ENCODE data around the gene COLEC11.

DNA sequence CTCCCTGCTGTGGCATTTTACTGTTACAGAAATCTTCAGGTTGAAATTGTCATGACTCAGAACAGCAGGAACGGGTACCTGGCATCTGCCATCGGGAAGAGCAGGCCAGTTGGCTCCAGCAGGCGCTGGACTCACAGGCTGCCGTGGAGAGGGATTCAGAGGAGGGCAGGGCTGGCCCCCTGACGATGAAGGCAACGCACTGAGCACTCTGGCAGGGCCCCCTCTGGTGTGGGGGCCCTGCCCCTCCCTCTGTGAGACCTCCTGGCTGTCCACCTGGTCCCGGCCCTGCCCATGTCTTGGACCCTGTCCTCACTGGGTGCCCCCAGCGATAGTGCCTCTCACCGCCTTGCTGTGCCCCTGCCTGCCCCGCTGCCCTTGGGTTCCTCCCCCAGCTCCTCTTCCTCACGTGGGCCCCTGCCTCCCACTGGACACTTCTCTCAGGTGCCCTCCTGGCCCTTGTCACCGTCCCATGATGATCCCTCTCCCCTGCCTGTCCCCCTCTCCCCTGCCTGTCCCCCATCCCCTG is 39.7 kb downstream of the COLEC11 start:
- no peak for TF ChIP-seq TAF1 (IDR thresholded peaks at IDR 0.05; ENCODE audit: control insufficient read depth, extremely low read depth, insufficient read depth, low read length, severe bottlenecking)
- no peak for TF ChIP-seq TEAD2 (tag; IDR thresholded peaks at IDR 0.05)
- TF ChIP-seq ZNF384 (IDR thresholded peaks at IDR 0.05; ENCODE audit: low read depth, low read length): no peak
- TF ChIP-seq GATAD2B (IDR thresholded peaks at IDR 0.05; ENCODE audit: borderline replicate concordance): no peak
- no peak for TF ChIP-seq CTCF (IDR thresholded peaks at IDR 0.05 in 2 of 3, conservative IDR thresholded peaks at IDR 0.05 in 1 of 3; ENCODE audit: insufficient read depth in 2 of 3, low read depth in 1 of 3, low read length in 3 of 3)
- no peak for TF ChIP-seq RAD21 (CRISPR knock-in tag; conservative IDR thresholded peaks at IDR 0.05 in 1 of 2, IDR thresholded peaks at IDR 0.05 in 1 of 2)
- no peak for TF ChIP-seq POLR2AphosphoS5 (IDR thresholded peaks at IDR 0.05; ENCODE audit: control insufficient read depth, insufficient read depth, low read depth, low read length)
- TF ChIP-seq POLR2A (conservative IDR thresholded peaks at IDR 0.05): no peak
- TF ChIP-seq USF1 (CRISPR knock-in tag; IDR thresholded peaks at IDR 0.05): no peak
- no peak for TF ChIP-seq ZFX (CRISPR knock-in tag; IDR thresholded peaks at IDR 0.05)
- TF ChIP-seq, protein P1, sequence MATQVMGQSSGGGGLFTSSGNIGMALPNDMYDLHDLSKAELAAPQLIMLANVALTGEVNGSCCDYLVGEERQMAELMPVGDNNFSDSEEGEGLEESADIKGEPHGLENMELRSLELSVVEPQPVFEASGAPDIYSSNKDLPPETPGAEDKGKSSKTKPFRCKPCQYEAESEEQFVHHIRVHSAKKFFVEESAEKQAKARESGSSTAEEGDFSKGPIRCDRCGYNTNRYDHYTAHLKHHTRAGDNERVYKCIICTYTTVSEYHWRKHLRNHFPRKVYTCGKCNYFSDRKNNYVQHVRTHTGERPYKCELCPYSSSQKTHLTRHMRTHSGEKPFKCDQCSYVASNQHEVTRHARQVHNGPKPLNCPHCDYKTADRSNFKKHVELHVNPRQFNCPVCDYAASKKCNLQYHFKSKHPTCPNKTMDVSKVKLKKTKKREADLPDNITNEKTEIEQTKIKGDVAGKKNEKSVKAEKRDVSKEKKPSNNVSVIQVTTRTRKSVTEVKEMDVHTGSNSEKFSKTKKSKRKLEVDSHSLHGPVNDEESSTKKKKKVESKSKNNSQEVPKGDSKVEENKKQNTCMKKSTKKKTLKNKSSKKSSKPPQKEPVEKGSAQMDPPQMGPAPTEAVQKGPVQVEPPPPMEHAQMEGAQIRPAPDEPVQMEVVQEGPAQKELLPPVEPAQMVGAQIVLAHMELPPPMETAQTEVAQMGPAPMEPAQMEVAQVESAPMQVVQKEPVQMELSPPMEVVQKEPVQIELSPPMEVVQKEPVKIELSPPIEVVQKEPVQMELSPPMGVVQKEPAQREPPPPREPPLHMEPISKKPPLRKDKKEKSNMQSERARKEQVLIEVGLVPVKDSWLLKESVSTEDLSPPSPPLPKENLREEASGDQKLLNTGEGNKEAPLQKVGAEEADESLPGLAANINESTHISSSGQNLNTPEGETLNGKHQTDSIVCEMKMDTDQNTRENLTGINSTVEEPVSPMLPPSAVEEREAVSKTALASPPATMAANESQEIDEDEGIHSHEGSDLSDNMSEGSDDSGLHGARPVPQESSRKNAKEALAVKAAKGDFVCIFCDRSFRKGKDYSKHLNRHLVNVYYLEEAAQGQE (IDR thresholded peaks at IDR 0.05; ENCODE audit: borderline replicate concordance): no peak
- TF ChIP-seq, protein P1 (CRISPR knock-in tag; IDR thresholded peaks at IDR 0.05; ENCODE audit: low read depth): no peak
